Left lung (tissue), 10 donors: ENCODE results near the gene KRTAP10-6. TPM values are rescaled to one million over a fixed set of nuclear protein-coding genes. Genes with fewer than 3 reads are reported as not detected.

Experiments used
- ATAC-seq: fragments of 200-7000 bp; cut with Tn5 transposase; one replicate; pipeline ENCODE4 v1.9.1; 2020; ENCODE audit warnings: moderate library complexity
- DNase-seq, 4 donors: peaks; one replicate each; pipeline ENCODE4 v3.0.0-alpha.2; 2013 to 2020
- H3K27ac ChIP-seq, 2 donors: fragments of 200-600 bp; sonication (generic) in 1 of 2; one replicate each; pipeline versions ENCODE4 v1.5.0 to v1.8.0; 2020 to 2021
- H3K27me3 ChIP-seq, 2 donors: fragments of 200-600 bp; sonication (generic) in 1 of 2; one replicate each; pipeline versions ENCODE4 v1.5.0 to v1.8.0; 2020 to 2021
- H3K36me3 ChIP-seq, 2 donors: fragments of 200-600 bp; sonication (generic) in 1 of 2; one replicate each; pipeline versions ENCODE4 v1.5.0 to v1.8.0; 2020 to 2021
- H3K4me1 ChIP-seq, 2 donors: fragments of 200-600 bp; one replicate each; pipeline ENCODE4 v1.8.0; 2021
- H3K4me3 ChIP-seq, 2 donors: fragments of 200-600 bp; sonication (generic) in 1 of 2; one replicate each; pipeline versions ENCODE4 v1.5.0 to v1.8.0; 2020 to 2021; ENCODE audit warnings: mild to moderate bottlenecking in 1 of 2
- H3K9me3 ChIP-seq, 2 donors: fragments of 200-600 bp; sonication (generic) in 1 of 2; one replicate each; pipeline versions ENCODE4 v1.5.0 to v1.8.0; 2020 to 2021
- intact Hi-C, 2 donors: fragments of 100-400 bp; cut with DNase I; formaldehyde crosslinking; loops; one replicate each; pipeline versions ENCODE4 v1.11.2 to v1.14.2; 2022
- polyA plus RNA-seq, 6 donors: library from polyadenylated mRNA; unstranded; fragments of 120-200 nt; gene quantifications; one replicate each; pipeline ENCODE4 v1.2.1, GENCODE V29; 2013; ENCODE audit not compliant: insufficient read length in 6 of 6
- total RNA-seq, 2 donors: library from RNA; stranded (reverse); fragmentation: NEBNext Ultra II Directional; extraction: Animal tissue kit (Norgen Biotek cat#: 25700); gene quantifications; one replicate each; pipeline ENCODE4 v1.2.1, GENCODE V29; 2021
- TF ChIP-seq, protein P1 (sequence below), 2 donors: fragments of 200-600 bp; sonication (generic) in 1 of 2; IDR thresholded peaks; one replicate each; pipeline versions ENCODE4 v1.5.0 to v1.8.0; 2021; ENCODE audit warnings: antibody characterized with exemption in 2 of 2
- donor health status: DM: no; HTN: yes; CAD: no.
- donor health status: DM: no; HTN: no; CAD: no.

KRTAP10-6 gene
- total and polyA plus RNA-seq, 8 donors, result not detected

DNA sequence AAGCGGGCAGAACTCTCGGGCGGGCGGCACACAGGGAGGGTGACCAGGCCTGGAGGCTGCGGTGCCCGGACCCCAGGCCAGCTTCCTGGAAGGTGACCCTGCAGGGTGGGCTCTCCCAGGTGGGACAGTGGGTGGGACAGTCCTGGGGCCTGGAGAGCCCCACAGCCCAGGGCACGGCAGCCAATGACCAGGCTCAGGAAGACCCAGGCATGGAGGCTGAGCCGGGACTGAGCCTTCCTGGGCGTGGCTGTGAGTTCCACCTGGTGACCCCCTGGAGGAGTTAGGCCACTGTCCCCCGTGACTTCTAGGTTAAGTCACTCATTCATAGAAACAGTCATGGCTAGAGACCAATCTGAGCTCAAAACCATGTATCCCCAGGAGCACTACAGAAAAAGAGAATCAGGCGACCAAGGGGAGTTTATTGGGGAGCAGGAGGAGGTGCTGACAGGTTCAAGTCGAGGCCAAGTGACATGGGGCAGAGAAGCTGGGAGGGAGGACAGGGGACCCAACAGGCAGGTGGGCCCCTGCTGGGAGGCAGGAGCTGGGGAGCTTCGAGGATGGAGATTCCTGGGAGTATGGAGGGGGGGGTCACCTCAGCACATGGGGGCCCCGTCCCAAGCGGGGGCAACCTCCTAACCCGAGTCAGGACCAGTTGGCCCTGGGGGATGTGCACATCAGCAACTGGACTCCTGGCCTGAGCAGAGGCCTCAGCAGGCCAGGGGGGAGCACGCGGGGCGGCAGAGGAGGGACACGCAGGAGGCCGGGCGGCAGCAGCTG is 13.1 kb downstream of the KRTAP10-6 start:
- H3K4me3 ChIP-seq, result no peak overlapping the region
- H3K27me3 ChIP-seq, result peaks cover 0 to 50% of the 10 kb centered on the region in 2 donors
- H3K9me3 ChIP-seq, result peaks cover 0 to 35% of the 10 kb centered on the region in 2 donors
- ATAC-seq (no peak), DNase-seq (no peak)
- H3K27ac ChIP-seq, result no peak overlapping the region
- no peaks in the 10 kb centered on the region for H3K4me1 ChIP-seq
- no peaks in the 10 kb centered on the region for H3K36me3 ChIP-seq
- intact Hi-C loops, result no loop called here
- TF ChIP-seq, protein P1, sequence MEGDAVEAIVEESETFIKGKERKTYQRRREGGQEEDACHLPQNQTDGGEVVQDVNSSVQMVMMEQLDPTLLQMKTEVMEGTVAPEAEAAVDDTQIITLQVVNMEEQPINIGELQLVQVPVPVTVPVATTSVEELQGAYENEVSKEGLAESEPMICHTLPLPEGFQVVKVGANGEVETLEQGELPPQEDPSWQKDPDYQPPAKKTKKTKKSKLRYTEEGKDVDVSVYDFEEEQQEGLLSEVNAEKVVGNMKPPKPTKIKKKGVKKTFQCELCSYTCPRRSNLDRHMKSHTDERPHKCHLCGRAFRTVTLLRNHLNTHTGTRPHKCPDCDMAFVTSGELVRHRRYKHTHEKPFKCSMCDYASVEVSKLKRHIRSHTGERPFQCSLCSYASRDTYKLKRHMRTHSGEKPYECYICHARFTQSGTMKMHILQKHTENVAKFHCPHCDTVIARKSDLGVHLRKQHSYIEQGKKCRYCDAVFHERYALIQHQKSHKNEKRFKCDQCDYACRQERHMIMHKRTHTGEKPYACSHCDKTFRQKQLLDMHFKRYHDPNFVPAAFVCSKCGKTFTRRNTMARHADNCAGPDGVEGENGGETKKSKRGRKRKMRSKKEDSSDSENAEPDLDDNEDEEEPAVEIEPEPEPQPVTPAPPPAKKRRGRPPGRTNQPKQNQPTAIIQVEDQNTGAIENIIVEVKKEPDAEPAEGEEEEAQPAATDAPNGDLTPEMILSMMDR (IDR thresholded peaks at IDR 0.05), result no peak

DNA sequence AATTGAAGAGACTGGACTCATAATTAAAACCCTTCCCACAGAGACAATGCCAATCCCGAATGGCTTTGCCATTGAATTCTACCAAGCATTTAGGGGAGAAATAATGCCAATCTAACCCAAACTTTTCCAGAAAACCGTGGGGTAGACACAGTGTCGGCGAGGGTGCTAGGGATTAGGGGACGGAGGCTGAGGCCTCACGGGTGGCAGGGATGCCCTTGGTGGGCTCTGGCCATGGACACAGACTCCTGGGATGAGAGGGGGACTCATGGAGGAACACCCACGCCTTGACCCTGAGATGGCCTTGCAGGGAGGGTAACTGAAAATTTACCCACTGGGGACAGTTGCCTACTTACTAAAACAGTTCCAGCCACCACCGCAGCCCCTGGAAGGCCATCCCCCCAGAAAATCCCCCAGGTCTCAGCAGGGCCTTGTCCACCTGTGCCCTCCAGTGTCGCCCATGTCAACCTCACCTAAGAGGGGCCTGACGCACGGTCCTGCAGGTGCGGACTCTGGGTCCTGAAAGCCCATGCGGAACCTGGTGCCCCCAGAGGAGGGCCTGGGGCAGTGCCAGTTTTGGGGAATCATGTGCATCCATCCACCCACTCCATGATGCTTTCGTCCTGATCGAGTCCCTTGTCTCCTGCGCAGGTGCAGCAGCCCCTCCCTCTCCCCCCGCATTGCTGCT is 13.8 kb downstream of the KRTAP10-6 start:
- TF ChIP-seq, protein P1 (IDR thresholded peaks at IDR 0.05), result no peak
- Histone ChIP-seq H3K36me3 (no peaks in the 10 kb centered on the region), H3K27ac (no peak overlapping the region), H3K4me1 (no peaks in the 10 kb centered on the region), H3K4me3 (no peak overlapping the region), H3K27me3 (peaks cover 0 to 48% of the 10 kb centered on the region in 2 donors), H3K9me3 (peaks cover 0 to 35% of the 10 kb centered on the region in 2 donors)
- intact Hi-C loops, result no loop called here
- no peak for DNase-seq
- no peak for ATAC-seq

DNA sequence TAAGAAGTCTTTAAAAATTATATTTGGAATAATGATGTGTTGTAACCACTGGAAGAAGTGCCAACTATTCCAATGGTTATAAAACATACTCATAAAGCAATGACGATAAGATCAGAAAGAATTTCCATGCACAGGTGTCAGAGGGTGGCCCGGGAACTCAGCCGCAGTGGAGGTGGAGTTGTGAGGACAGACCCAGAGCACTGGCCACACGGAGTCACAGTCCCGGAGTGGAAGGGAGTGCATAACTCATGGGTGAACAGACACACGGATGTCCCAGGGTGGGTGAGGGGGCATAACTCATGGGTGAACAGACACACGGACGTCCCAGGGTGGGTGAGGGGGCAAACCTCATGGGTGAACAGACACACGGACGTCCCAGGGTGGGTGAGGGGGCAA is 16.3 kb downstream of the KRTAP10-6 start:
- intact Hi-C loops, result no loop called here
- H3K9me3 ChIP-seq, result peaks cover 0 to 22% of the 10 kb centered on the region in 2 donors
- H3K27me3 ChIP-seq, result peaks cover 0 to 41% of the 10 kb centered on the region in 2 donors
- TF ChIP-seq, protein P1 (IDR thresholded peaks at IDR 0.05), result no peak
- H3K36me3 ChIP-seq, result no peaks in the 10 kb centered on the region
- ATAC-seq (no peak), DNase-seq (no peak)
- no peaks in the 10 kb centered on the region for H3K4me1 ChIP-seq
- H3K4me3 ChIP-seq, result no peak overlapping the region
- H3K27ac ChIP-seq, result no peak overlapping the region

DNA sequence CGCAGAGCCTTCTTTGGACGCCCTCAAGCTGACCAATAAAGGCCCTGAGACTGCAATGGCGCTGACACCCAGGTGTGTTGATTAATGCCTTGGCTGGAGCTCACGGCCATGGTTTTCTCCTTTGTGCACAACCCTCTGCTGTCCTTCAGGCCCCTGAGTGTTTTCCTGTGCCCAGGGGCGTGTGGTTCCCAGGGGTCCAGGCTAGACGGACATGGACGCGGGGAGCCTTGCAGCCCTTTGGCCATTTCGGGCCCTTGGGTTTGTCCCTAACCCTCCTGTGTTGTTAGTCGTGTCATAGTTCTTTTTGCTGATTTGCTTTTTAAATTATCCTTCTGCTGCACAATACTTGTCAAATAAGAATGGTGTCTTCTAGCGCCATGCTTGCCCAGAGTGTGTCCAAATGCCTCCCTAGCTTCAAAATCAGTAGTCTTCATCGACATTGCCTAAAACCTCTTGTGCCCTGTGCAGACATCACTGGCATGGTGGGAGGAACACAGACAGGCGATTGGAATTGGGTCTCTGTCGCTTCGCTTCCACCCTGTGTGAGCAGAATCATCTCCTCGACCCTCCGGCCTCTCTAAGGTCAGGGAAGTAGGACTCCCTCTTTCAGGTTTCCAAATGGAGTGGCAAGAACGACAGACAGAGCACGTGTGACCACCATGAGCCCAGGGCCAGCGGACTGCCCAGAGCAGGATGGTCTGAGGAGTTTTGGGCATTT is 16.8 kb downstream of the KRTAP10-6 start:
- Histone ChIP-seq H3K27me3 (peaks cover 0 to 39% of the 10 kb centered on the region in 2 donors), H3K27ac (no peak overlapping the region), H3K9me3 (peaks cover 0 to 17% of the 10 kb centered on the region in 2 donors), H3K4me3 (no peak overlapping the region), H3K36me3 (no peaks in the 10 kb centered on the region), H3K4me1 (no peaks in the 10 kb centered on the region)
- no peak for DNase-seq
- ATAC-seq, result no peak
- TF ChIP-seq, protein P1 (IDR thresholded peaks at IDR 0.05), result no peak
- intact Hi-C loops, result no loop called here
